T-cell (primary cell): ENCODE data around the gene MPRIP. TPM values are rescaled to one million over a fixed set of nuclear protein-coding genes. Genes with fewer than 3 reads are reported as not detected.

ENCODE experiments used
- ATAC-seq, 4 experiments: fragments of 200-7000 bp in 3 of 4; fragments of 150-1000 bp in 1 of 4; cut with Tn5 transposase; replicated peaks in 1 of 4; 1 replicate in 3 of 4; 2 replicates in 1 of 4; pipeline ENCODE4 v1.10.0; 2021; ENCODE audit warnings: moderate library complexity in 3 of 4, mild to moderate bottlenecking in 2 of 4, moderate number of reproducible peaks in 1 of 4
- CTCF ChIA-PET, 2 donors: fragments of 300-600 bp; sonication (Branson Sonifier 250); formaldehyde crosslinking; loops; one replicate each; lab custom pipeline; 2022; ENCODE audit warnings: antibody characterized with exemption in 2 of 2; lab: Charles Lee
- POLR2A ChIA-PET, 2 donors: fragments of 300-600 bp; sonication (Branson Sonifier 250); formaldehyde crosslinking; loops; one replicate each; lab custom pipeline; 2022; ENCODE audit warnings: antibody characterized with exemption in 2 of 2; lab: Charles Lee
- DNase-seq, 35 experiments: peaks; one replicate each; pipeline versions ENCODE4 v3.0.0 to v3.0.0-alpha.2; 2013 to 2023
- H3K27ac ChIP-seq: one replicate; pipeline ENCODE4 v1.5.1; 2013; ENCODE audit warnings: low read length
- H3K27me3 ChIP-seq, 2 experiments: replicated peaks in 1 of 2; 1 replicate in 1 of 2; 2 replicates in 1 of 2; pipeline versions ENCODE4 v1.6.1 to v1.7.0; 2013; ENCODE audit warnings: low read length in 1 of 2, mixed read lengths in 1 of 2; ENCODE audit not compliant: control insufficient read depth in 2 of 2, insufficient read depth in 2 of 2; ENCODE audit errors: extremely low read depth in 1 of 2
- H3K36me3 ChIP-seq, 2 donors: 1 replicate in 1 of 2; 2 replicates in 1 of 2; pipeline versions ENCODE4 v1.6.1 to v1.7.0; 2013; ENCODE audit warnings: low read length in 1 of 2; ENCODE audit not compliant: control insufficient read depth in 2 of 2, insufficient read depth in 1 of 2; ENCODE audit errors: extremely low read depth in 1 of 2
- H3K4me1 ChIP-seq, 2 experiments: 1 replicate in 1 of 2; 2 replicates in 1 of 2; pipeline versions ENCODE4 v1.6.1 to v1.7.0; 2013; ENCODE audit warnings: low read length in 2 of 2, mixed read lengths in 1 of 2; ENCODE audit not compliant: insufficient read depth in 2 of 2, control insufficient read depth in 1 of 2; ENCODE audit errors: extremely low read depth in 1 of 2
- H3K4me3 ChIP-seq, 2 donors: 1 replicate in 1 of 2; 2 replicates in 1 of 2; pipeline versions ENCODE4 v1.5.1 to v1.7.0; 2013; ENCODE audit warnings: mild to moderate bottlenecking in 2 of 2, low read length in 1 of 2, moderate library complexity in 1 of 2; ENCODE audit not compliant: control insufficient read depth in 1 of 2; ENCODE audit errors: extremely low read depth in 1 of 2
- H3K9me3 ChIP-seq: 2 replicates; pipeline ENCODE4 v1.7.0; 2013
- H3K27ac Mint-ChIP-seq, 2 donors: one replicate each; pipeline ENCODE4 v1.8.0; 2020 to 2021; ENCODE audit warnings: mild to moderate bottlenecking in 2 of 2, mixed read lengths in 2 of 2
- H3K27me3 Mint-ChIP-seq, 2 donors: one replicate each; pipeline ENCODE4 v1.8.0; 2021 to 2022; ENCODE audit warnings: mixed read lengths in 2 of 2
- H3K36me3 Mint-ChIP-seq: one replicate; pipeline ENCODE4 v1.8.0; 2021; ENCODE audit warnings: mixed read lengths
- H3K4me1 Mint-ChIP-seq, 3 donors: one replicate each; pipeline ENCODE4 v1.8.0; 2020 to 2022; ENCODE audit warnings: mixed read lengths in 3 of 3, mild to moderate bottlenecking in 1 of 3
- H3K4me3 Mint-ChIP-seq, 3 donors: one replicate each; pipeline ENCODE4 v1.8.0; 2020 to 2022; ENCODE audit warnings: mild to moderate bottlenecking in 3 of 3, mixed read lengths in 3 of 3, moderate library complexity in 3 of 3
- H3K9me3 Mint-ChIP-seq, 3 donors: one replicate each; pipeline ENCODE4 v1.8.0; 2020 to 2022; ENCODE audit warnings: mixed read lengths in 3 of 3
- WGBS: methylation state at CpG from one replicate; pipeline ENCODE4 v1.1.5; 2013; ENCODE audit warnings: missing lambda C conversion rate; ENCODE audit not compliant: insufficient coverage; 5-methylcytosine and 5-hydroxymethylcytosine counted together
- total RNA-seq, 35 experiments: library from RNA in 6 of 35; stranded (reverse) in 6 of 35; fragments of 120-200 nt in 1 of 35; gene quantifications; one replicate each; pipeline versions ENCODE4 v1.2.1 to v1.2.4 and lab custom pipeline; 2013 to 2026

Gene MPRIP
- total RNA-seq, 5 donors from 2014 or later (not counting 1 experiment from before 2014, with no cell fraction given) = 189 to 266 (median 247) TPM

DNA sequence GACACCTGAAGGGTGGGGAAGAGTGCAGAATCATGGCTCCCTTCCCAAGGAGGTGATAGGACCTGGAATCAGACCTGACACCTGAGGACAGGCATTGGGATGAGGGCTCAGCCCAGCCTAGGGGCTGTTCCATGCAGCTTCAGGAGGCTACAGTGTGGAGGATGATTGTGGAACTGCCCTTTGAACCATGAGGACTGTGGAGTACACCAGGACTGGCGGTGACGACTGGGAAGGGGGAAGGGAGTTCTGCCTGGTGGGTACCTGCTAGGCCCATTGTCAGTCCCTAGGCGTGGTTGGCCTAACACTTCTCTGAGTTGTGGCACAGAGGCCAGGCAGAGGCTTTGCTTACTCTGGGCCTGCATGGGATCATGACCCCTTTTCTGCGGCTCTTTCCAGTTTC is 76.1 kb downstream of the MPRIP start:
- Histone ChIP-seq H3K27me3 (no peaks in the 10 kb centered on the region), H3K9me3 (no peaks in the 10 kb centered on the region), H3K4me3 (no peak overlapping the region), H3K27ac (peak overlapping the region; percentile 95), H3K4me1 (peaks cover 31 to 86% of the 10 kb centered on the region in 2 experiments), H3K36me3 (no peaks in the 10 kb centered on the region)
- ChIA-PET POLR2A (no interaction called here), CTCF (no interaction called here)
- H3K27ac Mint-ChIP-seq = peak overlapping the region; percentile 88 to 93
- no peak for DNase-seq
- ATAC-seq = no peak
- H3K4me3 Mint-ChIP-seq = peak overlapping the region in 1 of 3 donors; percentile 48
- peaks cover 90 to 93% (median 91%) of the 10 kb centered on the region in 3 donors for H3K4me1 Mint-ChIP-seq
- WGBS = 91% methylated on average over 3 of the region's 4 CpGs
- H3K36me3 Mint-ChIP-seq = no peaks in the 10 kb centered on the region
- no peaks in the 10 kb centered on the region for H3K27me3 Mint-ChIP-seq
- H3K9me3 Mint-ChIP-seq = no peaks in the 10 kb centered on the region

DNA sequence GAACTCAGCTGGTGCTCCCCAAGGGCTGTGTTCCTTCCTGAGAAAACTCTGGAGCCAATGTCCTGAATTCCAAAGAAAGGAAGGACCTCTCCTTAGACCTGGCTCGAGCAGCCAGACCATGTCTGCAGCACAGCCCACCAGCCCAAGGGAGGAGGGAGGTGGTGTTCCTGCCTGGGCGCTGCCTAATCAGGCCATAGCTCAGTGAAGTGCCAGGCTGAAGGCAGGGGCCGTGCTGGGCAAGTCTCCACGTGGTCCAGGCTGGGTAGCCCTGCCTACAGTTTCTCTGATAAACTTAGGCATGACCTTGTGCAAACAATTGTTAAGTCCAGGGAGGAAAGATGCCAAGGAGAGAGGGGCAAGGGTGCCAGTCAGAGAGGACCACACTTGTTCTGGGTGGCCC is 76.8 kb downstream of the MPRIP start:
- Histone ChIP-seq H3K4me3 (no peak overlapping the region), H3K4me1 (peaks cover 31 to 87% of the 10 kb centered on the region in 2 experiments)

DNA sequence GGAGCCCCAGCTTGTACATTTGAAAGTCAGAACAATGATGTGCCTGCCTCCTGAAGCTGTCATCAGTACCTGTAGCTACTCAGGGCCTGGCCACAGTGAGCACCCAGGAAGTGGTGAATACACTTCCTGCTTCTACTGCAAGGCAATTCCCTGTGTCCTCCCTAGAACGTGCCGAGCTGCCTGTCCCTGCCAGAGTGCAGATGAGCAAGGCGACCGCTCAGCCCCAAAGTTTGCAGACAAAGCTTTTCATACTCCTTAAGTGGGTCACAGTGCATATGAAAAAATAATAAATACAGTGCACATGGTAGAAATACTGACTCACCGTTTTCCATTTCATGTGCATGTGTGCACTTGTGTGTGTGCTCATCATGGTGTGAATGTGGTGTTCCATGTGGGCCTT is 77.3 kb downstream of the MPRIP start:
- no peak overlapping the region for H3K4me3 ChIP-seq
- 0% methylated on average over 2 of the region's 5 CpGs for WGBS
- peaks cover 3% of the 10 kb centered on the region for H3K36me3 Mint-ChIP-seq
- H3K4me1 Mint-ChIP-seq = peaks cover 90 to 93% (median 92%) of the 10 kb centered on the region in 3 donors
- peak; percentile 94 to 97 (median 95) for ATAC-seq
- POLR2A ChIA-PET = no interaction called here
- H3K27me3 Mint-ChIP-seq = no peaks in the 10 kb centered on the region
- CTCF ChIA-PET = interaction anchor here in 1 of 2 donors (1.0 to 1.6 kb wide), 3 partner anchors 9 to 27 kb away, joined by 3 to 4 read pairs (median 3); no protein-coding TSS in a partner anchor
- H3K4me1 ChIP-seq = peaks cover 34 to 88% of the 10 kb centered on the region in 2 experiments
- H3K27ac ChIP-seq = peak overlapping the region; percentile 95
- peak overlapping the region in 1 of 3 donors; percentile 53 for H3K4me3 Mint-ChIP-seq
- H3K27me3 ChIP-seq = no peaks in the 10 kb centered on the region
- no peaks in the 10 kb centered on the region for H3K9me3 Mint-ChIP-seq
- peak overlapping the region; percentile 88 to 93 for H3K27ac Mint-ChIP-seq
- H3K36me3 ChIP-seq = no peaks in the 10 kb centered on the region
- peak; percentile 32 to 76 (median 60) for DNase-seq
- no peaks in the 10 kb centered on the region for H3K9me3 ChIP-seq

More for the DNA sequence above, 76.8 kb downstream of the MPRIP start:
- H3K36me3 Mint-ChIP-seq = peaks cover 3% of the 10 kb centered on the region
- Histone ChIP-seq H3K36me3 (no peaks in the 10 kb centered on the region), H3K9me3 (no peaks in the 10 kb centered on the region), H3K27me3 (no peaks in the 10 kb centered on the region), H3K27ac (peak overlapping the region; percentile 95)
- H3K4me3 Mint-ChIP-seq = peak overlapping the region in 1 of 3 donors; percentile 53
- peak overlapping the region; percentile 88 to 93 for H3K27ac Mint-ChIP-seq
- peaks cover 90 to 93% (median 92%) of the 10 kb centered on the region in 3 donors for H3K4me1 Mint-ChIP-seq
- H3K9me3 Mint-ChIP-seq = no peaks in the 10 kb centered on the region
- ChIA-PET POLR2A (no interaction called here), CTCF (interaction anchor here in 1 of 2 donors (1.0 to 1.3 kb wide), 2 partner anchors 9 to 27 kb away, joined by 3 read pairs; no protein-coding TSS in a partner anchor)
- no peaks in the 10 kb centered on the region for H3K27me3 Mint-ChIP-seq
- 77% methylated on average over 4 of the region's 4 CpGs for WGBS
- ATAC-seq (no peak), DNase-seq (no peak)

DNA sequence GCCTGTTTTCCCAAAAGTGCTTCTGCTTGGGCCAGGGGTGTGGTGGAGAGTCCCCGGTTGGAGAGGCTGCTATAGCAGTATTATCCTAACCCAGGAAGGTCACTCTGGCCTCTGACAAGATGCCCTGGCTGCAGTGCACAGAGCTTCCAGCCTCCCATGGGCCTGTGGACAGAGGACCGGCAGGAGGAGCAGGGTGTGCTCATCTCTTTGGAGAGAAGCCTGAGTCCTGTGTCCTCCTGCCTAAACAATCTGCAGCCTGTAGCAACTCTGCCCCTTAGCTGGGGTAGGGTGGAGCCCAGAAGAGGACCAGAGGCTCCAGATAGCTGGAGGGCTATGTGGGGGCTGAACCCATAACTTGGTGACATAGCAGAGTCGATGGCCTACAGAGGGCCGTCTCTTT is 78.0 kb downstream of the MPRIP start:
- peak overlapping the region in 1 of 3 donors; percentile 53 for H3K4me3 Mint-ChIP-seq
- 94% methylated on average over 3 of the region's 4 CpGs for WGBS

DNA sequence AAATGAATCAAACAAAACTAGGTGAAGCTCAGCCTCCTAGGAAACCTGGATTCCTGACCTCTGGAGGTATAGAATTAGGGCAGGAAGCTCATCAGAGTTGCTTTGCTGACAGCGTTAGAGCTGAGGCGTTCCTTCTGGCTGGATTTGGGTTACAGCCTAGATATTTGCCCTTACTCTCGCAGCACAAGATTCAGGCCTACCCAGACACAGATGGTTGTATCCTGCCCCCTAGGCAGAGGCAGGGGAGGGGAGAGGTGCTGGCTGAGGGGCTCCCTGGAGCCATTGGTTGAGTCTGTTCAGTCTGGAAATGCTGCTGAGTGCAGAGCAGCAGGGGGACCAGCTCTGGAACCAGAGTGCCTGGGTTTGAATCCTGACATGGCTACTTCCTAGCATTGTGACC is 78.4 kb downstream of the MPRIP start:
- peak overlapping the region; percentile 95 for H3K27ac ChIP-seq
- H3K4me3 ChIP-seq = no peak overlapping the region
- 70% methylated on average over 3 of the region's 3 CpGs for WGBS
- H3K9me3 ChIP-seq = no peaks in the 10 kb centered on the region
- peaks cover 90 to 93% (median 92%) of the 10 kb centered on the region in 3 donors for H3K4me1 Mint-ChIP-seq
- no peaks in the 10 kb centered on the region for H3K9me3 Mint-ChIP-seq
- no peak for ATAC-seq
- no peak overlapping the region for H3K4me3 Mint-ChIP-seq
- ChIA-PET POLR2A (interaction anchor here in 1 of 2 donors (0.6 kb wide), 1 partner anchor 895 kb away, joined by 3 read pairs; no protein-coding TSS in a partner anchor), CTCF (interaction anchor here in 1 of 2 donors (1.0 to 1.6 kb wide), 4 partner anchors 11 to 26 kb away, joined by 3 to 4 read pairs (median 3); no protein-coding TSS in a partner anchor)
- H3K36me3 Mint-ChIP-seq = peaks cover 3% of the 10 kb centered on the region
- no peak for DNase-seq
- no peaks in the 10 kb centered on the region for H3K27me3 ChIP-seq
- H3K36me3 ChIP-seq = no peaks in the 10 kb centered on the region
- H3K27me3 Mint-ChIP-seq = no peaks in the 10 kb centered on the region
- H3K27ac Mint-ChIP-seq = peak overlapping the region; percentile 88 to 93
- peaks cover 43 to 88% of the 10 kb centered on the region in 2 experiments for H3K4me1 ChIP-seq

More for the DNA sequence above, 78.0 kb downstream of the MPRIP start:
- Mint-ChIP-seq H3K36me3 (peaks cover 3% of the 10 kb centered on the region), H3K9me3 (no peaks in the 10 kb centered on the region), H3K27ac (peak overlapping the region; percentile 88 to 93), H3K27me3 (no peaks in the 10 kb centered on the region), H3K4me1 (peaks cover 90 to 93% (median 92%) of the 10 kb centered on the region in 3 donors)
- Histone ChIP-seq H3K36me3 (no peaks in the 10 kb centered on the region), H3K9me3 (no peaks in the 10 kb centered on the region), H3K27me3 (no peaks in the 10 kb centered on the region), H3K4me3 (no peak overlapping the region), H3K27ac (peak overlapping the region; percentile 95), H3K4me1 (peaks cover 40 to 88% of the 10 kb centered on the region in 2 experiments)
- POLR2A ChIA-PET = interaction anchor here in 1 of 2 donors (0.6 kb wide), 1 partner anchor 895 kb away, joined by 3 read pairs; no protein-coding TSS in a partner anchor
- DNase-seq (no peak), ATAC-seq (no peak)
- CTCF ChIA-PET = interaction anchor here in 1 of 2 donors (1.0 to 1.6 kb wide), 4 partner anchors 11 to 26 kb away, joined by 3 to 4 read pairs (median 3); no protein-coding TSS in a partner anchor

DNA sequence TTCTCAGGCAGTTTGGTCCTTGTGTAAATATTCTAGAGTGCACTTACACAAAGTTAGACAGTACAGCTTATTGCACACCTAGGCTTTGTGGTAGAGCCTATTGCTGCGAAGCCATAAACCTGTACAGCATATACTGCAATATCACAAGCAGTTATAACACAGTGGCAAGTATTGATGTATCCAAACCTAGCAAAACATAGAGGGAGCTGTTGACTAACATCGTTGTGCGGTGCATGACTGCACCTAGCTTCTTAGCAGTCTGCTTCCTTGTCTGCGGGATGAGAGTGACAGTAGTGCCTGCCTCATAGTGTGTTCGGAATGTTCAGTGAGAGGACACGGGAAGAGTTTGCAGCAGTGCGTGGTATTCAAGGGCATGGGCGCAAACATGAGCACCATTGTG is 78.9 kb downstream of the MPRIP start:
- Histone ChIP-seq H3K36me3 (no peaks in the 10 kb centered on the region), H3K4me1 (peaks cover 47 to 89% of the 10 kb centered on the region in 2 experiments), H3K27me3 (no peaks in the 10 kb centered on the region), H3K4me3 (no peak overlapping the region), H3K27ac (peak overlapping the region; percentile 95), H3K9me3 (no peaks in the 10 kb centered on the region)
- Mint-ChIP-seq H3K27me3 (no peaks in the 10 kb centered on the region), H3K27ac (peak overlapping the region; percentile 88 to 93), H3K9me3 (no peaks in the 10 kb centered on the region), H3K36me3 (peaks cover 3% of the 10 kb centered on the region), H3K4me3 (no peak overlapping the region), H3K4me1 (peaks cover 91 to 93% (median 93%) of the 10 kb centered on the region in 3 donors)
- WGBS = 63% methylated on average over 8 of the region's 8 CpGs
- ATAC-seq (no peak), DNase-seq (peak in 1 of 35 experiments; percentile 26)
- ChIA-PET CTCF (interaction anchor here in 1 of 2 donors (1.0 to 1.6 kb wide), 3 partner anchors 12 to 15 kb away, joined by 3 to 4 read pairs (median 3); no protein-coding TSS in a partner anchor), POLR2A (interaction anchor here in 1 of 2 donors (0.6 kb wide), 1 partner anchor 896 kb away, joined by 3 read pairs; no protein-coding TSS in a partner anchor)
